Hepatocyte (in vitro differentiated cells): Measurements from ENCODE around the gene SRMS. TPM values are rescaled to one million over a fixed set of nuclear protein-coding genes. Genes with fewer than 3 reads are reported as not detected.

Source experiments
- DNase-seq: peaks from one replicate; pipeline ENCODE4 v3.0.0-alpha.2; 2016; ENCODE audit warnings: low spot score
- H2AFZ ChIP-seq: fragments of 200-600 bp; sonication (generic); 2 replicates; pipeline ENCODE4 v1.6.0; 2016; ENCODE audit warnings: antibody characterized with exemption, mild to moderate bottlenecking
- H3K27ac ChIP-seq: fragments of 200-600 bp; sonication (generic); 2 replicates; pipeline ENCODE4 v1.5.1; 2016; ENCODE audit warnings: mild to moderate bottlenecking
- H3K27me3 ChIP-seq: fragments of 200-600 bp; sonication (generic); 2 replicates; pipeline ENCODE4 v1.6.1; 2016
- H3K36me3 ChIP-seq: fragments of 200-600 bp; sonication (generic); replicated peaks from 2 replicates; pipeline ENCODE4 v1.5.1; 2016; ENCODE audit warnings: low read depth; ENCODE audit not compliant: insufficient read depth
- H3K4me1 ChIP-seq: fragments of 200-600 bp; sonication (generic); 2 replicates; pipeline ENCODE4 v1.5.1; 2016; ENCODE audit warnings: mild to moderate bottlenecking, moderate library complexity; ENCODE audit not compliant: insufficient read depth
- H3K4me2 ChIP-seq: fragments of 200-600 bp; sonication (generic); 2 replicates; pipeline ENCODE4 v1.6.0; 2016
- H3K4me3 ChIP-seq: fragments of 200-600 bp; sonication (generic); 2 replicates; pipeline ENCODE4 v1.5.1; 2016; ENCODE audit warnings: mild to moderate bottlenecking
- H3K79me2 ChIP-seq: fragments of 200-600 bp; sonication (generic); 2 replicates; pipeline ENCODE4 v1.6.0; 2017; ENCODE audit warnings: mild to moderate bottlenecking
- H3K9me2 ChIP-seq: fragments of 200-600 bp; sonication (generic); replicated peaks from 2 replicates; pipeline ENCODE4 v1.6.0; 2017; ENCODE audit warnings: mild to moderate bottlenecking; ENCODE audit not compliant: insufficient read depth
- H3K9me3 ChIP-seq: fragments of 200-600 bp; sonication (generic); 2 replicates; pipeline ENCODE4 v1.5.1; 2016; ENCODE audit warnings: low read depth, mild to moderate bottlenecking
- H4K20me1 ChIP-seq: fragments of 200-600 bp; sonication (generic); 2 replicates; pipeline ENCODE4 v1.6.0; 2016; ENCODE audit warnings: mild to moderate bottlenecking; ENCODE audit not compliant: insufficient read depth, poor library complexity, severe bottlenecking
- EZH2 ChIP-seq: fragments of 200-600 bp; sonication (generic); IDR thresholded peaks from 2 replicates; pipeline ENCODE4 v1.6.1; 2016; ENCODE audit warnings: antibody characterized with exemption, mild to moderate bottlenecking, borderline replicate concordance
- EZH2phosphoT487 ChIP-seq: fragments of 200-600 bp; sonication (generic); IDR thresholded peaks from one replicate; pipeline ENCODE4 v1.6.1; 2018; ENCODE audit warnings: antibody characterized with exemption, mild to moderate bottlenecking, low read depth, moderate library complexity; ENCODE audit not compliant: unreplicated experiment, severe bottlenecking
- WGBS: methylation state at CpG from one replicate; pipeline ENCODE4 v1.1.6; 2016; ENCODE audit warnings: low lambda C conversion rate; ENCODE audit errors: missing lambda C conversion rate; 5-methylcytosine and 5-hydroxymethylcytosine counted together
- polyA plus RNA-seq: library from polyadenylated mRNA; unstranded; fragments of >200 nt; fragmentation: Nextera tagmentation; extraction: Ambion mirVana; gene quantifications from 2 replicates; pipeline ENCODE4 v1.2.1, GENCODE V29; 2016
- total RNA-seq: library from RNA; depleted of rRNA; stranded (reverse); fragments of >200 nt; gene quantifications from 2 replicates; pipeline ENCODE4 v1.2.3, GENCODE V29; 2014
- TF ChIP-seq, protein P1 (sequence below): fragments of 200-600 bp; sonication (generic); IDR thresholded peaks from 2 replicates; pipeline ENCODE4 v1.5.1; 2016; ENCODE audit warnings: antibody characterized with exemption, mild to moderate bottlenecking; ENCODE audit not compliant: poor library complexity

The SRMS gene
- total and polyA plus RNA-seq, 2 experiments from 2014 or later = not detected

DNA sequence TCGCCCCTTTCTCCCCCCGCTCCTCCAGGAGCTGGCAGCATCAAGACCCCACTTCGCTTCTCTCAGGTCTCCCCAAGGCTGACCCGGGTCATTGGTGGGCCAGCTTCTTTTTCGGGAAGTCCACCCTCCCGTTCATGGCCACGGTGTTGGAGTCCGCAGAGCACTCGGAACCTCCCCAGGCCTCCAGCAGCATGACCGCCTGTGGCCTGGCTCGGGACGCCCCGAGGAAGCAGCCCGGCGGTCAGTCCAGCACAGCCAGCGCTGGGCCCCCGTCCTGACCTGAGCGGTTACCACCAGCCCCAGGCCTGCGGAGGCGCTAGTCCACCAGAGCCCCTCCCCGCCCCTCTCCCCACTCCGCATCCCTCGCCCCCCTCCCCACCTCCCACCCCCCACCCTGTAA, 25.9 kb downstream of the SRMS start:
- peak overlapping the region; percentile 99 for H3K4me3 ChIP-seq
- H3K4me2 ChIP-seq = peak overlapping the region; percentile 99
- no peak for DNase-seq
- no peaks in the 10 kb centered on the region for H3K27me3 ChIP-seq
- no peak overlapping the region for H2AFZ ChIP-seq
- no peaks in the 10 kb centered on the region for H3K9me2 ChIP-seq
- H3K27ac ChIP-seq = peak overlapping the region; percentile 98
- no peaks in the 10 kb centered on the region for H3K36me3 ChIP-seq
- H4K20me1 ChIP-seq = peaks cover 24% of the 10 kb centered on the region
- TF ChIP-seq EZH2 = no peak
- no peak for TF ChIP-seq EZH2phosphoT487
- TF ChIP-seq, protein P1, sequence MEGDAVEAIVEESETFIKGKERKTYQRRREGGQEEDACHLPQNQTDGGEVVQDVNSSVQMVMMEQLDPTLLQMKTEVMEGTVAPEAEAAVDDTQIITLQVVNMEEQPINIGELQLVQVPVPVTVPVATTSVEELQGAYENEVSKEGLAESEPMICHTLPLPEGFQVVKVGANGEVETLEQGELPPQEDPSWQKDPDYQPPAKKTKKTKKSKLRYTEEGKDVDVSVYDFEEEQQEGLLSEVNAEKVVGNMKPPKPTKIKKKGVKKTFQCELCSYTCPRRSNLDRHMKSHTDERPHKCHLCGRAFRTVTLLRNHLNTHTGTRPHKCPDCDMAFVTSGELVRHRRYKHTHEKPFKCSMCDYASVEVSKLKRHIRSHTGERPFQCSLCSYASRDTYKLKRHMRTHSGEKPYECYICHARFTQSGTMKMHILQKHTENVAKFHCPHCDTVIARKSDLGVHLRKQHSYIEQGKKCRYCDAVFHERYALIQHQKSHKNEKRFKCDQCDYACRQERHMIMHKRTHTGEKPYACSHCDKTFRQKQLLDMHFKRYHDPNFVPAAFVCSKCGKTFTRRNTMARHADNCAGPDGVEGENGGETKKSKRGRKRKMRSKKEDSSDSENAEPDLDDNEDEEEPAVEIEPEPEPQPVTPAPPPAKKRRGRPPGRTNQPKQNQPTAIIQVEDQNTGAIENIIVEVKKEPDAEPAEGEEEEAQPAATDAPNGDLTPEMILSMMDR = no peak
- peaks cover 16% of the 10 kb centered on the region for H3K79me2 ChIP-seq
- WGBS = 13% methylated on average over 14 of the region's 23 CpGs
- H3K4me1 ChIP-seq = peaks cover 13% of the 10 kb centered on the region
- no peaks in the 10 kb centered on the region for H3K9me3 ChIP-seq

DNA sequence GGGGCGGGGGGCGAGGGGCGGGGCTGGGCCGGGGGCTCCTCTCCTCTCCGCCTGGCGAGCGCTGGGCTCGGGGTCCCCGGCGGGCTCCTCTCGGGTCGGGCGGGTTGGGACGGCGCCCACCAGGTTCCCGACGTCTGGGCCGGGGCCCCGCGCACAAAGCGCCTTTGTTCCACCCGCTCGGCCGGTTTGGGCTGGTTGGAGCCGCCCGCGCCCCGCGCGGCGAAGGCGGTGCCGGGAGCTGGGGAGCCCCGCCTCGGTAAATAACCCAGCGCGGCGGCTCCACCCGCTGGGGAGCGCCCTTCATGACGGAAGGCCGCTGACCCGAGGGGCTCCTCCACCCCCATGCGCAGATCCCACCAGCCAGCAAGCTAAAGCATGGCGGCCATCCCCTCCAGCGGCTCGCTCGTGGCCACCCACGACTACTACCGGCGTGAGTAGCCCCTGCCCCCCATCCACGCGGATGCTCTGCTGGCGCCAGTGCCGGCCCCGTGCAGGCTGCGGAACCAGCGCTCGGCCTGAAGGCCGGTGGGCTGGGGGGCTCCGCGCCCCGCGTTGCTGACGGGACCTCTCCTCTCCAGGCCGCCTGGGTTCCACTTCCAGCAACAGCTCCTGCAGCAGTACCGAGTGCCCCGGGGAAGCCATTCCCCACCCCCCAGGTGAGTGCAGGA, 26.5 kb downstream of the SRMS start:
- no peaks in the 10 kb centered on the region for H3K27me3 ChIP-seq
- 1% methylated on average over 36 of the region's 68 CpGs for whole genome bisulfite sequencing
- H3K36me3 ChIP-seq = no peaks in the 10 kb centered on the region
- H3K4me1 ChIP-seq = peaks cover 13% of the 10 kb centered on the region
- H3K27ac ChIP-seq = peak overlapping the region; percentile 98
- H2AFZ ChIP-seq = no peak overlapping the region
- H4K20me1 ChIP-seq = peaks cover 24% of the 10 kb centered on the region
- peak; percentile 93 for DNase-seq
- H3K4me2 ChIP-seq = peak overlapping the region; percentile 99
- no peaks in the 10 kb centered on the region for H3K9me2 ChIP-seq
- TF ChIP-seq EZH2 = no peak
- TF ChIP-seq, protein P1 = peak; percentile 6
- H3K4me3 ChIP-seq = peak overlapping the region; percentile 99
- peaks cover 16% of the 10 kb centered on the region for H3K79me2 ChIP-seq
- H3K9me3 ChIP-seq = no peaks in the 10 kb centered on the region

DNA sequence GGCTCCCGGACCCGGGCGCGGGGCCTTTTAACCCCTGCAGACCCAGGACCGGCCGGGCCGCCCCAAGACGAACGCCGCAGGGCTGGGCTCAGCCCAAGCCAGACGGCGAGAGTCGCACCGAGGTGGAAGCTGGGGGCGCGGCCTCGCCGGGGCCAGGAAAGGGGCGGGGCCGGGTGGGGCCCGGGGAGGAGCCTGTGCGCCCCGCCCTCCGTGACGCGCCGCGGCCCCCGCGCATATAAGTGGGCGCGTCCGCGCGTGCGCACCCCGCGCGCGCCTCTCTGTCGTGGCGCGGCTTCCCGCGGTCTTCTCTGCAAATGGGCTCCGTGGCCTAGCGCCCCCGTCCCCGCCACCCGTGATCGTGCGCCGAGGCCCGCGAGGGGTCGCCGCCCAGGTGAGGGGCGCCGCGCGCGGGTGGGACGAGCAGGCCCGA, 27.0 kb downstream of the SRMS start, which contains the start of gene PPDPF:
PPDPF (plus strand) TSS at position 262 of the 430 bp plus-strand sequence. CDS start 544 bp downstream, outside the sequence.
- H3K4me2 ChIP-seq = peak within 1 kb of the TSS; percentile 99
- peaks cover 24% of the 10 kb centered on the region for H4K20me1 ChIP-seq
- peak within 1 kb of the TSS; percentile 98 for H3K27ac ChIP-seq
- H3K79me2 ChIP-seq = peaks cover 16% of the 10 kb centered on the region
- H3K4me3 ChIP-seq = peak within 1 kb of the TSS; percentile 99
- H3K9me2 ChIP-seq = no peaks in the 10 kb centered on the region
- H3K9me3 ChIP-seq = no peaks in the 10 kb centered on the region
- H3K4me1 ChIP-seq = peaks cover 13% of the 10 kb centered on the region
- no peaks in the 10 kb centered on the region for H3K27me3 ChIP-seq
- TF ChIP-seq EZH2phosphoT487 (no peak), EZH2 (no peak)
- TF ChIP-seq, protein P1 = no peak
- H2AFZ ChIP-seq = peak within 1 kb of the TSS; percentile 98
- H3K36me3 ChIP-seq = no peaks in the 10 kb centered on the region
- DNase-seq = peak; percentile 95
- WGBS = 0% methylated on average over 10 of the region's 64 CpGs
